ENCODE results near the gene AGBL1.
"Not testable (repeated sequence)": the region's sequence is repeated elsewhere in the genome, so short reads cannot be mapped to it uniquely, and the experiment has no call there.

Gene AGBL1

DNA sequence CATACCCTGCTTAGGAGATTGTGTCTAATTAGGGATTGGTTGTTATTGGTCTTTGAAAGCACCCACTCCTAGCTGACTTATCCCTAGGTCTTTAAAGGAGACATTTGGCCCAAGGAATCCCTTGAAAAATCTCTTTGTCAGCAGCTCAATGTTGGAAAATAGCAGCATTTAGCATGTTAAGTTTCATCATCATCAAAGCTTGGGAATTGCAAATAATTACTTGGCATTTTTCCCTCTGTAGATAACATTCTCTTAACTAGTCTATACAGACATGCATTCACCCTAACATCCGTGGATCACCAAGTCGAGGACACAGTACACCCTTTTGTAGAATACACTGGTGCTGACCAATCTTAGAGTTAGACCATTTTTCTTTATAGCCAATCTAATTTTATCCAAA lies 332.2 kb downstream of the AGBL1 start:
- no peak for DNase-seq

DNA sequence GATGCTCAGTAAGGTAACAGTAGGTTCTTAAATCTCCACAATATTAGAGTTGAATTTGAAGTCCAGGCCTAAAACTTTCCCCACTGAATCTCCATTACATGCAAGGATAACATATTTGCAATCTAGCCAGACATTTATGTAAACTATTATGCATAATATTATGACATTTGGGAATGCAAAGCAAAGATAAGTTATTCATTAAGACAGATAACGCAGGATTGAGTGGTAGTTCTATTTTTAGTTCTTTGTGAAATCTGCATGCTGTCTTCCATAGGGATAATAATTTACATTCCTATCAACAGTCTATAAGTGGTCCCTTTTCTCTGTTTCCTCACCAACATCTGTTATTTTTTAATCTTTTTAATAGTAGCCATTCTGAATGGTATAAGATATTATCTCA lies 333.5 kb downstream of the AGBL1 start:
- DNase-seq = no peak

DNA sequence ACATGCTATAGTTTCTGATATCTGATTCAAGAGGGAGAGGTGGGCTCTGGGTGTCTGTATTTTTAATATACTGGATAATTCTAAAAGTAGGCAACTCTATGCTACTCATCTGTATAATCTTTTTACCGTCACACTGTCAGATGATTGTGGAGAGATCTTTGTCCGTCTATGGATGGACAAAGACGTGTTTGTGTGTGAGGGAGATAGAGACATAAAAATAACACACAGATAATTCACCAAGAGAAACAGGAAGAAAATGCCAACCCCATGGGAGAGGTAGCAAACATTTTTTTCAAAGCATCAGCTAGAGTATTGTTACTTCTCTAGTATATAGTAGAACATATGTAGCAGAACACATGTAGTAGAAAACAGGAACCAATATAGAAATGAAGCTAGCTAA lies 346.1 kb downstream of the AGBL1 start:
- DNase-seq = no peak

DNA sequence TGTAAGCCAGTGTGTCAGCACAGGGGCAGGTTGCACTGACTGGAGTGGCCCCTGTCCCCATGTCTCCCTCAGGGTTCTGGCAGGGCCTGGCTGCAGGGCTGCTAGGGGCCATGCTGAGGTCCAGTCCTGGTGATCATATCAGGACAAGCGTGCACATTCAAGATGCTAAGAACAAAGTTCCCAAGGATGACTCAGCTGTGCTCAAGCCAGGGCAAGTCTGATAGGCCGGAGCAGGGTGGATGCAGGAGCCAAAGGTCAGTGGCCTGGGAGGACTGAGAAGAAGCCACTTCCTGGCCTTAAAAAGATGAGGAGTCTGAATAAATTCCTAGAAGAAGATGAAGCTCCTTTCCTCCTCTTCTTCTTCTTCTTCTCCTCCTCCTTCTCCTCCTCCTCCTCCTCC lies 353.2 kb downstream of the AGBL1 start:
- DNase-seq = no peak

DNA sequence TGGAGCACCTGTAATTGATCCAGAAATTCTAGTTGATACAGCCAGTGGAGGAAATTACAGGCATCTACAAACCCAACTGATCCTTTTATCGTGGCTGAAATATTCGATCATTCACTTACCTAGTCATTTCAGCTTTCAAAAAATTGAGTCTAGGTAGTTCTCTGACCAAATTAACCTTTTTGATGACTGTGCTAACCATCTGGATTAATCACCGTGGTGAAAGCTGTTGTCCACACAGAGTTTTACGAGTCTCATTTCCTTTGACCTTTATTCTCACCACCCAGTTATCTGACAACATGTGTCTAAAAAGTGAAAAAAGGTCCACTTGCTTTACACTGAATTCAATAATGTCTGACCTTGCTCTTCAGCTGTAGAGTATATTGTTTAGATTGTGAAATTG lies 354.3 kb downstream of the AGBL1 start:
- DNase-seq = no peak

DNA sequence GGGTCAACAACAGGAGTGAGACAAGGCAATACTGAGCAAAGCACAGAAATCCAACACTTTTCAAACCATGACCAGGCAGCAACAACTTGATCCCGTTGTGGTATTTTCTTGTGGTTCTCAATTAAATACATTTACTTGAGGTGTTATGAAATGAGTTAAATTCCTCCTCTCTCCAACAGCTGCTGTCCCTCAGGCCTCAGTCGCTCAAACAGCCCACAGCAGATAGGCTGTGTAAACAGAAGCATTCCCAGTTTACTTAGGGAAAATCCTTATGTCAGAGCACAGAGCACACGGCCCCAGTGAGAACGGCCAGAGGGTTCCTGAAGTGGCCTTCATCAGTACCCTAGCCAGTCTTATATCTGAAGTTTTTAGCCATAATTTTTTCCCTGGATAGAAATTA lies 359.9 kb downstream of the AGBL1 start:
- DNase-seq = no peak

DNA sequence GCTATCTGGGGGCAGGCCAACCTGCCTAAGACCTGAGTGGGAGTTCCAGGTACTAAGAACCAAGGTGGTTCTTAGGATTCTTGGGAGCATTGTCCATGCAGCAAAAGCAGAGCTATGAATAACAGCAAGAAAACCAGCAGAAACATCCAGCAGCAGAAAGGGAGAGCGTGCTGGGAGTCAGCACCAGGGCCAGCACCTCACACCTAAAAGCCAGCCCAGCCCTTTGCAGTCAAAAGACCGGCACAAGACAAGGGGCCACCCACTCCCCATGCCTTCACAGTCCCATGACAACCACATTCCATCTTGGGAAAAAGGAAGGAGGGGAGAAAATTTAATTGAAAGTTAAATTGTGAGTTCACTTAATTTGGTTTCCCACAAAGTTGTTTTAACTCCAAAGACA lies 364.9 kb downstream of the AGBL1 start:
- DNase-seq = no peak

DNA sequence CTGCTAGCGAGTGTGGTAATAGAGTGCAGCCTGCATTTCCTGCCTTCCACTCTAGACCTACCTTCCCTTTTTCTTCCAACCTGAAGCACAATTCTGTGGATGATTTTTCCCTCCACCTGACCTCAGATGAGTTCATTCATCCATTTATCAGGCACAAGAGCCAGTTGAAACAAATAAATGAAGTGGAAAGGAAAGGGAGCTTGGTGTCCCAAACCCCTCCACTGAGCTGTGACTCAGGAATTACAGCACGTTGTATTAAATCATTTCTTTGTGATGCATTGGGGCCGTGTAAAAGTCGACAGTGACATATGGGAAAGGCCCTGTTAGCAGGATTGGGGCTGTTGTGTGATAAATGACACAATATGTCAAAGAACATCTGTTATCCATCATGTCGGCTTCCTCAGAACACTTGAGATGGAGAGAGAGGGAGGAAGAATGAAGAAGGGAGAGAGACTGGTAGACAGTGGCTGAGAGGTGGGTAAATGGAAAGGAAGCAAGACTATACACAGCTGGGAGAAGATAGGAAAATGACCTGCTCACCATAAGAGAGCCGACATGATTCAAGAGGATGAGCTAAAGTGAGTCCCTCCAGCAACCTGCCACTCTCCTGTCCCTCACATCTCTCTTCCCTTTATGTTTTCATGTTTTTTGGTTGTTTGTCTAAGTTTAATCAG lies 366.0 kb downstream of the AGBL1 start:
- DNase-seq = no peak

DNA sequence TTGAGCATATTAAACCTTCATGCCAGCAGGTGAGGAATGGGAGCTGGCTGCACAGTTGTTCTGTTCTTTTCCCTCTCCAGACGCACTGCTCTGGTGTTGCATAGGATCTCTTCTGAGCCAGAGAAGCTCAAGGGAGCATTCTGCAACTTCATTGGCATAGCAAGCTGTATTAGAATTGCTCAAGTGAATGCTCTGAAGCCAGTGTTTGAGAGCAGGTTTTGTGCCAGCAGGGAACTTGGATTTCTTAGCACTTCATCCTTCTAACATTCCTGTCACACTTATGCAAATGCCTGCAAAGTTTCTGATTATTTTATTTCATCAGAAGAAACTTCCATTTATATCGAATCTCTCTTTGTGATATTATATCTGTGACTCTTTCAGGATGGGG lies 366.6 kb downstream of the AGBL1 start:
- DNase-seq = no peak

DNA sequence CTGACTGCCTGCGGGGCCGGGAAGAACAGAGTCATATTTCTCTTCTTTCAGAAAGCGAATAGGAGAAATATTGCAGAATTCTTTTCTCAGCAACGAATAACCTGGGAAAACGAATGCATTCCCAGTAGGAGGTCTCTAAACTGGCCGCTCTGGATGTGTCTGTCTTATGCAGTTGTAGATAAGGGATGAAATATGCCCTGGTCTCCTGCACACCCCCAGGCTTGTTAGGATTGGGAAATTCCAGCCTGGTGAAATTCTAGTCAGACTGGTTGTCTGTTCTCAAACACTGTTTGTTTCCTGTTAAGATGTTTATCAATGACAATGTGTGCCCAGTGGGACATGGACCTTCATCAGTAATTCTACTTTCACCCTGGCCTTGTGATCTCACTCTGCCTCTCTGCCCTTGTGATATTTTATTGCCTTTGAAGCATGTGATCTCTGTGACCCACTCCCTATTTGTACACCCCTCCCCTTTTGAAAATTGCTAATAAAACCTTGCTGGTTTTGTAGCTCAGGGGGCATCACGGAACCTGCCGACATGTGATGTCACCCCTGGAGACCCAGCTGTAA lies 385.9 kb downstream of the AGBL1 start:
- DNase-seq = not testable (repeated sequence)

DNA sequence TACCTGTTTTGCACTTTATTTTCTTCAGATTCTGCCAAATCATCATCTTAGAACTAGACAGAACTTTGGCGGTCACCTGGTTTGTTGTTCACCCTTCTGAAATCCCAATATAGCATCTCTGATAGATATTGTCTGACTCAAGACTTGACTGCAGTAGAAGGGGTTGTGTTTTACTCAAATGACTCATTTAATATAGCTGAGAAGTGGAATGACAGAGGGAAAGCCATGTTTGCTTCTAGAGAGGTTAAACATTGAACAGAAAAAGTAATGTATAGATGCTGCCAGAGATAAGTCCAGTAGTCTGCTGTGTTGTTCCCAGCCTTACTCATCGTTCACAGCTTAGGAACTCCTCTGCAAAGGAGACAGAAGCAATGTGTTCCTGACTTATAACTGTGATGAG lies 402.0 kb downstream of the AGBL1 start:
- DNase-seq = no peak

DNA sequence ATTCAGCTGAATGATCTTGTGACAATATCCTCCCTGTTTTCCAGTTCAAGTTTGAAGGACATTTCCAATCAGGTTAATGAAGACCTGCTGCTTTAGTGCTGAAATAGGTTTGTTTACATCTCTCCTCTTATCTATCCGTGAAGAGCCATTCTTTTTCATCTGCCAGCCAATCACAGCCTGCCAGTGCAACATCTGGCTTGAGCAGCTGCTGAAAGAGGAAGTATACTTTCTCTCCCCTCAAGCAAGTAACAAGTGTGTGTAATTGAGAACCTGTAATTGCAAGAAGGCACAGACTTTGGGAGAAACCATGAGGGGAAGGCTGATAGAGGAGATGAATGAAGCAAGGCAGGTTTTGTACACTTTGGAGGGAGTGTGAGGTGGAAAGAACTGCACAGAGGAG lies 404.3 kb downstream of the AGBL1 start:
- DNase-seq = no peak

DNA sequence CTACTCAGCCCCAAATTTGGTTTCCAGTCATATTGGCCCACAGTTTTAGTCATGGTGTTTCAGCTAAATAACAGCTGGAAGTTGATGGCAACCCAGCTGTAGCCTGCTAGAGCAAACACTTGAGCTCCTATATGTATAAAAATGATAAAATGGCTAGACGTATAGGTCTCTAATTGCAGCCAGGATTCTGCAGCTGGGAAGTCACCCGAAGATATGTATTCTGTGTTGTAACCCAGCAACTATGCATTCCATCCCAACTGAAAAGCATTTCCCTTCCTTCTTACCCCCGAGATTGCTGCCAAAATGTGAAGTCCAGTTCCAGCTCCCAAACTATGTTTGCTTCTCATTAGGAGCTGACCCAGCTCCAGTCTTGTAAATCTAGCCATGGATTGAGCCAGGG lies 408.4 kb downstream of the AGBL1 start:
- DNase-seq = no peak

DNA sequence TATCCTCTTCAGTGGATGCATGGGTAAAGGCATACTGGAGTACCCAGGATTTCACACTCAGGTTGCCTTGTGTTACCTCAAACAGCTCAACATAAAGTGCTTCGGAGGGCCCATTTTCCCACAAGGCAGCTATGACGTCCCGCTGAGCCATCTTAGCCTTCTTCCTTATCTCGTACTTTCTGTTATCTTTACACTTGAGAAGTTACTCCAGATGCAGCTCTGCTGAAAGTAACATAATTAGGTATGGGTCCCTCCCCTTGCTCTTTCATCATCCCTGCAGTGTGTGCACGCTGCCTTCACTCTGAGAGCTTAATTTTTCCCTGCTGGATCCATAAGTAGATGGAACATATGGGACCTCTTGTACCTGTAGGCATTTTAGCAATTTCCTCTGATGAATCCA lies 410.3 kb downstream of the AGBL1 start:
- no peak for DNase-seq

DNA sequence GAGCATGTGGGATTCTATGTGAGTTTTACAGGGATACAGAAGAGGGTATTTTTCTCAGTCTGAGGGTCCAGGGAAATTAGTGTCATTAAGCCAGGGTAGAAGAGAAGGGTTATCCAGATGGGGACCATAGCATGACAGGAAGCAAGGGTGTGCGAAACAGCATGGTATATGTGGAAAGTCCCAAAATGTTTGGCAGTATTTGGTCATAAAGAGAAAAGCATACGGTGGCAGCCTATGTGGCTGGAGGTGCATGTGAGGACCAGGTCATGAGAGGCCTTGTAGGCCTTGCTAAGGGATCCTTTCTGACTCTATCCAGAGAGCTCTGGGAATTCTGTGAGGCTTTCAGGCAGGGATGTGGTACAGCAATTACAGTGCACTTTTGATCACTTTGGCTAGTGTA lies 411.4 kb downstream of the AGBL1 start:
- no peak for DNase-seq

DNA sequence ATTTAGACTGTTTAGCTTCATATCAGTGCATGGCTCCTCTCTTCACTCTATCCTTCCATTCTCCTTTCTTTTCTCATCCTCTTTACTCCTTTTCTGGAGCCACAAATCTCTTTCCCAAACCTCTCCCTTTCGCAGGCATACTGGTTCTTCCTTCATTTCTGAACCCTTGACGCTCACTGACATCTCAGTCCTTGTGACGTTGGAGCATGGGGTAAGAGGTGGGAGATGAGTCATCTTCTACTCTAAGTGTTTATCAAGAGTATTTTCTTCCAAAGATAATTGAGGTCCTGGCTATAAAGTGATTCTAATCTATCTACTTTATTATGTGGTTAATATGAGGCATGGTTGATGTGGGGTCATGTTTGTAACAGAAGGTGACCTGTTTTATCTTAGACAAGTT lies 414.2 kb downstream of the AGBL1 start:
- DNase-seq = no peak

DNA sequence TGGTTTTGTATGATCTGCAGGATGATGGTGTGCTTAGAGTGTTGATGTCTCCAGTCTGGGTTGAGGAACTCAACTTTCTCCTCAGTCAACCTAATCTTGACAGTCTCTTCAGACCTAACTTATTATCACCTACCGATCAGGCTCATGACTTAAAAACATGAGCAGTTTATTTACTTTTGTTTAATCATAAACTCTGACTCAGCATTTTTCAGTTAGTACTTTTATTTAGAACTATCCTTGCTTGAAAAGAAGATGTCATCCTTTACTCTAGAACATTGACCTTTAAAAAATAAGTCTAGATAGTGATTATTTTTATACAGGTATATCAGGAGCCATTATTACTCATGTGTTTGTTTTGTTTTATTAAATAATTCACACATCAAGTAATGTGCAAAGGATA lies 414.8 kb downstream of the AGBL1 start:
- no peak for DNase-seq

DNA sequence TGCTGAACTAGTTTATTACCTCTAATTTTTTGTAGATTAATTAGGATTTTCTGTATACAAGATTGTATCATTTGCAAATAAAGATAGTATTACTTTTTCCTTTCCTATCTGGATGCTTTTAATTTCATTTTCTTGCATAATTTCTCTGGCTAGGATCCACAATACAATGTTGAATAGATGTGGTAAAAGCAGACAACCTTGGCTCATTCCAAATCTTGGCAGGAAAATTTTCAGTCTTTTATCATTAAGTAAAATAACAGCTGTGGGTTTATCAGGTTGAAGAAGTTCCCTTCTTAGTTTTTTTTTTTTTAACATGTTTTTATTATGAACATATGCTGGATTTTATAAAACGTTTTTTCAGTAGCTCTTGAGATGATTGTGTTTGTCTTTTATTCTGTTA lies 422.6 kb downstream of the AGBL1 start:
- DNase-seq = no peak

DNA sequence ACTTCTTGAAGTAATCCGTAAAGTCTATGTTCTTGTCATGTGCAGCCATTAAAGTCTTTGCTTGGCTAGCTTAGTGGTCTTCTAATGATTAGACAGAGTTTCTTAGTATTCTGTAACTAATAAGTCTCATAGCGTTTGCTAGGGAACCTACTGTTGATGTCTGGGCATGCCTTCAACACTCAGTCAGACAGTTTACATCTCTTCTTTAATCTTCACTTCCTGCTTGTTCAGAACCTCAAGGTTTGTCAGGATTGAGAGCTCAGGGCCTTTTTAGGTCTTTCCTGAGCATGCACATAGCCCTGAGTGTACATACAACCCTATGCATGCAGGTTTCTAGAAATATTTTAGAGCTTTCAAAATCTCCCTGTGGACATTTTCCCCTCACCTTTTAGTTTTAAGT lies 426.3 kb downstream of the AGBL1 start:
- no peak for DNase-seq

DNA sequence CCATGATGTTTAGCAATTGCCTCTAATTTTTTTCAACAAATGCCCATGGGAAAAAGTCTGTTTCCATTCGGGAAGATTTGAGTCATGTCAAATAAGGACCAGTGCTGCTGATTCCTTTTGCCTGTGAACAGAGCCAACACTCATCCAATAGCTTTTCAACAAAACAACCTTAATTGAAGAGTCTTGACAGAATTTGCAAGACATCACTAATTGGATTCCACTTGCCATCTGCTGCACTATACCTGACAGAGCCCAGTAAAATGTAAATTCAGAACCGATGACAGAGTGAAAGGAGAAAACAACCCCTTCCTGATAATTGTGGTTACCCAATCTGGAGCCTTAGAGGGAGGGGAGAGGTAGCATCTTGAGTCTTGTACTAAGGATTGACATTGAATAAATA lies 426.7 kb downstream of the AGBL1 start:
- no peak for DNase-seq

DNA sequence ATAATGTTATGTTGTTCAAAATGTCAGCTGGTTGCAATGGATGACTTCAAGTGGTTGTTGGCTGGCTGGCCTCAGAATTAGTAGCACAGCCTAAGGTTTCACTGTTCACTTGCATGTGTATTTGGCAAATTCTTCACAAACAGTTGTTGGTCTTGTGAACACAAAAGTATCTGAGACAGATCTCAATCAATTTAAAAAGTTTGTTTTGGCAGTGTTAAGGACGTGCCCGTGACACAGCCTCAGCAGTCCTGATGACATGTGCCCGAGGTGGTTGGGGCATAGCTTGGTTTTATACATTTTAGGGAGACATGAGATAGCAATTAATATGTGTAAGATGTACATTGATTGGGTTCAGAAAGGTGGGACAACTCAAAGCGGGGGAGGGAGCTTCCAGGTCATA lies 436.0 kb downstream of the AGBL1 start:
- no peak for DNase-seq

DNA sequence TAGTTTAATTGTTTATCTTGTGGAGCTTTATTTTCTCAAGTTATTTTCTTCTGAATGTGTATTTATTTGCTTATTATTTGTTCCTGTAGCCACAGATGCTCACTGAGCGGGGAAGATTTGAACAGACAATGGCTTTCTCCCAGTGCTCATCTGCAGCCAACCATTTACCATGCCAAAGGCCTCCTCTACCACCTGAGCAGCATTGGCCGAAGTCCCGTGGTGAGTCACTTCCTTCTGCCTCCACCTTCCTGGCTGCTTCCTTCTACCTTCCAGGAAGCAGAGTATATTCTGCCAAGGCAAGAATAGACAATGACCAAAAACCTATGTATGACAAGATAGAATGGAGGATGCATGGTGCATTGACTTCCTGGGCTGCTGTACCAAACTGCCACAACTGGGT lies 443.1 kb downstream of the AGBL1 start:
- peak; percentile 69 to 94 for DNase-seq

DNA sequence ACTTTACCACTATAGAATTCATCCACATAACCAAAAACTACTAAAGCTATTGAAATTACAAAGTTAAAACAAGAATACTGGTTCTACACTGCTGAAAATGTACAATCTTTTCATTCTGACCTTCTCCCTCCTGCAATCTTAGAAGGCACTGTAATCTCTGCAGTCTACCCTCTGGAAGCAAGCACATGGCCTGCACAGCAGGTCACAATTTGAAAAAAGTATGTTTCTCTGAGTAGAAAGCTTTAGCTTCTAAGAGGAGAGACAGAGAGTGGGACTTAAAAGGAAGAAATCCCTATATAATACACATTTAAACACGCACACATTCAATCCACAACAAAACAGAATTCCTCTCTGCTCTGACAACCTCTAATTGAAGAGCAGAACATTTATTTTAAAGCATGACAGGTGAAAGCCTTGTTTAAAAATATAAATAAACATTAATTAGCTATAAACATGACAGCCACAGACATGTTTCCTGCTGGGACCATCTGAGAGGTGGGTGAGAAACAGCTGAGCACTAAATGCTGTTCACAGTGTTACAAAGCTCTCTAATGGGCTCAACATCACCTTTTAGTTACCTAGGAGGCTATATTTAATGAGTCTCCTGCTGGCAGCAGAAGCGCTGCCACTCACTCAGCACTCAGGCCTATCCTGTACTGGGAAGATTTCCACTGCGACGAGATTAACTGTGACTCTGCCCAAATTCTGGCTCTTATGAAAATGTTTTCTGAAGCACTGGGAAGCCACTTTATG lies 447.4 kb downstream of the AGBL1 start:
- peak in 1 of 2 experiments; percentile 9 for DNase-seq

DNA sequence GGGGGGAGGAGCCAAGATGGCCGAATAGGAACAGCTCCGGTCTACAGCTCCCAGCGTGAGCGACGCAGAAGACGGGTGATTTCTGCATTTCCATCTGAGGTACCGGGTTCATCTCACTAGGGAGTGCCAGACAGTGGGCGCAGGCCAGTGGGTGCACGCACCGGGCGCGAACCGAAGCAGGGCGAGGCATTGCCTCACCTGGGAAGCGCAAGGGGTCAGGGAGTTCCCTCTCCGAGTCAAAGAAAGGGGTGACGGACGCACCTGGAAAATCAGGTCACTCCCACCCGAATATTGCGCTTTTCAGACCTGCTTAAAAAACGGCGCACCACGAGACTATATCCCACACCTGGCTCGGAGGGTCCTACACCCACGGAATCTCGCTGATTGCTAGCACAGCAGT lies 448.4 kb downstream of the AGBL1 start:
- not testable (repeated sequence) for DNase-seq

DNA sequence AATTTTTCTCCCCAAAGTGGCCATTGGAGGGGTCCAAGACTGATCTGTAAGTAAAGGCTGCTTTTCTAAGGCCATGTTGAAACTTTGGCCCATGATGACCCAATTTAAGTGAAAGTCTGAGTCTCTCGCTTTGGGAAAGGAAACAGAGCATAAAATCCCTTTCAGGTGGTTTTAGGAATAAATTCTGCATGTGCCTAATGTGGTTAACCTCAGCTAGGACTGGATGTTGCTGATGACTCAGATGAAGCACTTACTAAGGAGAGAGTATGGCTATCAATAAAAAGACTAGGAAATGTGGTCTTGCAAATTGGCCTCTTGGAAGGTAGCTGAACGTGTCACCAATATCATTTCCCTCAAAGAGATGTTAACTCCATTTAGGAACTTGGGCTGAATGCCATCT lies 458.5 kb downstream of the AGBL1 start:
- DNase-seq = no peak
